Astrocyte of the spinal cord (primary cell): Measurements from ENCODE around the gene SEC24C.

Experiments used
- DNase-seq: peaks from one replicate; pipeline ENCODE4 v3.0.0; 2011; ENCODE audit warnings: low read depth, low spot score
- H3K4me3 ChIP-seq: 2 replicates; pipeline ENCODE4 v1.5.1; 2011; ENCODE audit warnings: low read depth, mild to moderate bottlenecking, low read length, moderate library complexity
- in situ Hi-C: cut with HindIII; loops from 2 replicates; pipeline ENCODE4 v1.10.0; 2017; ENCODE audit warnings: low sequenced_read_pairs
- TF ChIP-seq, protein P1 (sequence below): IDR thresholded peaks from 2 replicates; pipeline ENCODE4 v1.5.1; 2012; ENCODE audit warnings: low read depth, mild to moderate bottlenecking, low read length, inconsistent platforms

SEC24C gene

DNA sequence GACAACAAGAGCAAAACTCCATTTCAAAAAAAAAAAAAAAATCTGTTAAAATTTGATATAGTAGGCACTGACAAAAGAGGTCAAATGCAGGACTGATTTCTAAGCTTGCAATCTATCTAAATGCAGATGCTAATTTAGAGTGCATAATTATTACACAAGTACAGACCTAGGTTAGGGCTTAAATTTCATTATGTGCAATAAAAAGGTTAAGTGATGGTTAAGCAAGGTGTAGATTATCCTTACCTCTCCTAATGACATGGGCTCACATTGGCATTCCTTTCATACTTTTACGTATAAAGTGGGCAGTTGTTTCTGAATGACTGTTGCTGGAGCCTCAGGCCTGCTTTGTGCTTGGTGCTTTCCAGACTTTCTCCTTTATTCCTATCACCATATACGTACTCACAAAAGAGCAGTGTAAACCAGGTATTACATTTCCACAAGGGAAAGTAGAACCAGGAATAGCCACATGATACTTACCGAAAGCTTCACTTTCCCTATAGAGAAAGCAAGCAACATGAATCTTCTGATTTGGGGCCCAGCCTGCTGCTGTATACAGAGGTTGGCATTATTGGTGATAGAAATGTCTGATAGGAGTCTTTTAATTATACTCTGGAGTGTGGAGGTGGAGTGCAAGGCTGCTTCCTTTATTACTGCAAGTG, 35.5 kb downstream of the SEC24C start:
- no peak for DNase-seq
- in situ Hi-C loops = no loop called here
- TF ChIP-seq, protein P1, sequence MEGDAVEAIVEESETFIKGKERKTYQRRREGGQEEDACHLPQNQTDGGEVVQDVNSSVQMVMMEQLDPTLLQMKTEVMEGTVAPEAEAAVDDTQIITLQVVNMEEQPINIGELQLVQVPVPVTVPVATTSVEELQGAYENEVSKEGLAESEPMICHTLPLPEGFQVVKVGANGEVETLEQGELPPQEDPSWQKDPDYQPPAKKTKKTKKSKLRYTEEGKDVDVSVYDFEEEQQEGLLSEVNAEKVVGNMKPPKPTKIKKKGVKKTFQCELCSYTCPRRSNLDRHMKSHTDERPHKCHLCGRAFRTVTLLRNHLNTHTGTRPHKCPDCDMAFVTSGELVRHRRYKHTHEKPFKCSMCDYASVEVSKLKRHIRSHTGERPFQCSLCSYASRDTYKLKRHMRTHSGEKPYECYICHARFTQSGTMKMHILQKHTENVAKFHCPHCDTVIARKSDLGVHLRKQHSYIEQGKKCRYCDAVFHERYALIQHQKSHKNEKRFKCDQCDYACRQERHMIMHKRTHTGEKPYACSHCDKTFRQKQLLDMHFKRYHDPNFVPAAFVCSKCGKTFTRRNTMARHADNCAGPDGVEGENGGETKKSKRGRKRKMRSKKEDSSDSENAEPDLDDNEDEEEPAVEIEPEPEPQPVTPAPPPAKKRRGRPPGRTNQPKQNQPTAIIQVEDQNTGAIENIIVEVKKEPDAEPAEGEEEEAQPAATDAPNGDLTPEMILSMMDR = no peak

DNA sequence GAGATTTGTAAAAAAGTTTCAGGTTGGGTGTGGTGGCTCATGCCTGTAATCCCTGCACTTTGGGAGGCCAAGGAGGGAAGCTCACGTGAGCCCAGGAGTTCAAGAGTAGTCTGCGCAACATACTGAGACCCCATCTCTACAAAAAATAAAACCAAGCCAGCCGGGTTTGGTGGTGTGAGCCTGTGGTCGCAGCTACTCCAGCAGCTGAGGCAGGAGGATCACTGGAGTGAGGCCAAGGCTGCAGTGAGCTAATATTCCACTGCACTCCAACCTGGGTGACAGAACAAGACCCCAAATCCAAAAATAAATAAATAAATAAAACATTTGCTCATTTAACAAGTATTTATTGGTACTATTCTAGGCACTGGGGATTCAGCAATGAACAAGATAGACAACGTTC, 36.1 kb downstream of the SEC24C start:
- DNase-seq = no peak
- TF ChIP-seq, protein P1 = no peak
- H3K4me3 ChIP-seq = no peak overlapping the region
- in situ Hi-C loops = no loop called here

More for the DNA sequence above, 35.5 kb downstream of the SEC24C start:
- no peak overlapping the region for H3K4me3 ChIP-seq

DNA sequence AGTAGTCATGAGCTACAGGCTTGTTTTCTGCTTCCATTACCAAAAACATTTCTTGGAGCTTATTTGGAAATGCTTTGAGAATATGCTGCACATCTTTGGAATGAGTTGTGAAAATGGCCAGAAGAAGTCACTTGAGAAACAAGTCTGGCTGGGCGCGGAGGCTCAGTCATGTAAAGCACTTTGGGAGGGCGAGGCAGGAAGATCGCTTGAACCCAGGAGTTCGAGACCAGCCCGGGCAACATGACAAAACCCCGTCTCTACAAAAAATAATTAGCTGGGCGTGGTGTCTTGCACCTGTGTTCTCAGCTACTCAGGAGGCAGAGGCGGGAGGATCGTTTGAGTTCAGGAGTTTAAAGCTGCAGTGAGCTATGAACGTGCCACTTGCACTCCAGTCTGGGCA, 36.8 kb downstream of the SEC24C start:
- TF ChIP-seq, protein P1 = no peak
- in situ Hi-C loops = no loop called here
- no peak for DNase-seq

DNA sequence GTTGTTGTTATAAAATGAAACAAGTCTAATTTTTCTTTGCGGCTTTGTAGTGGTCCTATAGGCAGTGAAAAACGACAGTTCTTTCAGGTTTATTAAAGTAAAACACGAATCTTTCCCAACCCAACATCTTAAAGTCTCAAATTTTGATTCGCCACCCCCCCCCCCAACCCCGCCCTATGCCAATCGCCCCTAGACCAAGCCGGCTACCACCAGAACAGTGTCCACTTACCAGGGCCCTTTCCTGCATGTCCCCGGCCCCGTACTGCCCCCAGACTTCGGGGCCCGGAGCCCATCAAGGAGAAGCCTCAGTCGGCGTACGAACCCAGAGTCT, 37.3 kb downstream of the SEC24C start:
- no peak for DNase-seq
- TF ChIP-seq, protein P1 = no peak
- peak overlapping the region; percentile 86 for H3K4me3 ChIP-seq
- in situ Hi-C loops = no loop called here

More for the DNA sequence above, 36.8 kb downstream of the SEC24C start:
- H3K4me3 ChIP-seq = peak overlapping the region; percentile 86

DNA sequence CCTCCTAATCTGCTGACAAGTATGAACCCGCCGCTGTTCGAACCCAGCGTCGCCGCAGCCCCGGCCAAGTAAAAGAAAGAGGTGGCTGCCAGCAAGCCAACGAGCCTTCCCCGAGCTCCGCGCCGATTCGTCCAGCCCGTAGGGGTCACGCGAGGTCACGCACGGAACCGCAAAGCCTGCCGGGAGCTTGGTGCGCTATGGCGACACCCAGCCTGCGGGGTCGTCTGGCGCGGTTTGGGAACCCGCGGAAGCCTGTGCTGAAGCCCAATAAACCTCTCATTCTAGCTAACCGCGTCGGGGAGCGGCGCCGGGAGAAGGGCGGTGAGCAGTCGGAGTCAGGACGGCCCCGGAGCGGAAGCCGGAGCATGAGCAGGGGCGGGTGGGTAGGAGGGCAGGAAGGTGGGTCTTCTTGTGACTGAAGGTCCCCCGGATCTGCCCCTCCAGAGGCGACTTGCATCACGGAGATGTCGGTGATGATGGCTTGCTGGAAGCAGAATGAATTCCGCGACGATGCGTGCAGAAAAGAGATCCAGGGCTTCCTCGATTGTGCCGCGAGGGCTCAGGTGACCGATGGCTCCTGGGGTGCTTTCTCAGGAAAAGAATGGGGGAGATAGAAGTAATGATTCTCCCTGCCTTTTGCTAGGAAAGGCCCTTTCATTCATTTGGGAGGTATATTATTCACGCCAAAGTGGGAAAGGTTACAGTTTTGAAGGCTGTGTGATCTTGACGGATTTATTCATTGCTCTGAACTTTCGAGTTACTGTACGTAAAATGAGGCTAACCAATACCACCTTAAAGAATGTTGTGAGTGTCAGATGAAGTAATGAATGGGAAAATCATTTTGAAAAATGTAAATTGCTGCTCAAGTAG, 37.9 kb downstream of the SEC24C start, which contains the start of gene CHCHD1:
Gene CHCHD1 (plus strand): TSS at position 170 of the 870 bp plus-strand sequence. CDS start 28 bp downstream, at position 198.
- peak; percentile 89 for DNase-seq
- in situ Hi-C loops = no loop called here
- peak within 1 kb of the TSS; percentile 86 for H3K4me3 ChIP-seq
- TF ChIP-seq, protein P1 = no peak

DNA sequence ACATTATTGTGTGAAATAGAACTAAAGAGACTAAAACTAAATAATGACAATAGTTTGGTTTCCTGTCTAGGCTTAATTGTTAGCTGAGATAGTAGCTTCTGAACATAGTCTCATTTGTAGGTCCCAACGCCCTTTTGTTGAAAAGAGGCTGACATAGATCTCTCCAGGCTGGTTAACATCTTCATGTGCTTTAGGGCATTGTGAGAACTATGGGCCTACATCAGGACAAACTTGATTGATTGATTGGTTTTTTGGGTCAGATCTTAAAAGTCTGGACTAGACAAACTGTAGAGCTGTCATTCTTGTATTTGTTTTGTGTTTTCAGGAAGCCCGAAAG, 38.5 kb downstream of the SEC24C start:
- TF ChIP-seq, protein P1 = no peak
- peak overlapping the region; percentile 86 for H3K4me3 ChIP-seq
- DNase-seq = no peak
- in situ Hi-C loops = no loop called here
